Erythroblast (primary cell): ENCODE measurements around the gene MKKS.
"Not testable (repeated sequence)": the region's sequence is repeated elsewhere in the genome, so short reads cannot be mapped to it uniquely, and the experiment has no call there.

ENCODE experiments used
- GATA1 ChIP-seq: IDR thresholded peaks from 2 replicates; pipeline ENCODE4 v1.6.1; 2011; ENCODE audit warnings: low read depth, mild to moderate bottlenecking, control low read depth, low read length, moderate library complexity
- POLR2A ChIP-seq: IDR thresholded peaks from 2 replicates; pipeline ENCODE4 v1.6.1; 2011; ENCODE audit warnings: mild to moderate bottlenecking, low read length

DNA sequence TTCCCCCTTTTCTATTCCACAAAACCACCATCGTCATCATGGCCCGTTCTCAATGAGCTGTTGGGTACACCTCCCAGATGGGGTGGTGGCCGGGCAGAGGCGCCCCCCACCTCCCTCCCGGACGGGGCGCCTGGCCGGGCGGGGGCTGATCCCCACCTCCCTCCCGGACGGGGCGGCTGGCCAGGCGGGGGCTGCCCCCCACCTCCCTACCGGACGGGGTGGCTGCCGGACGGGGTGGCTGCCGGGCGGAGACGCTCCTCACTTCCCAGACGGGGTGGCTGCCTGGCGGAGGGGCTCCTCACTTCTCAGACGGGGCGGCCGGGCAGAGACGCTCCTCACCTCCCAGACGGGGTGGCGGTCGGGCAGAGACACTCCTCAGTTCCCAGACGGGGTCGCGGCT, 39.3 kb downstream of the MKKS start:
- TF ChIP-seq POLR2A, GATA1: not testable (repeated sequence)
